Activated CD8-positive, alpha-beta memory T cell treated with anti-CD3 and anti-CD28 coated beads, Interleukin-2, amount 10 ng/mL, durations not matched to agents 7 days and 5 days (primary cell): ENCODE measurements around the gene PRR7. TPM values are rescaled to one million over a fixed set of nuclear protein-coding genes. Genes with fewer than 3 reads are reported as not detected.
A peak's percentile ranks its signal among the peaks of the same experiment; 100 is the strongest.

ENCODE experiments used
- ATAC-seq: fragments of 150-1000 bp; cut with Tn5 transposase; one replicate; pipeline ENCODE4 v1.10.0; 2021; ENCODE audit warnings: moderate library complexity
- CTCF ChIA-PET: fragments of 350-600 bp; sonication (Branson Sonifier 250); formaldehyde crosslinking; loops from one replicate; lab custom pipeline; 2021; ENCODE audit warnings: antibody characterized with exemption; lab: Charles Lee
- DNase-seq: peaks from one replicate; pipeline ENCODE4 v3.0.0-alpha.2; 2020
- H3K27ac Mint-ChIP-seq: one replicate; pipeline ENCODE4 v1.8.0; 2021; ENCODE audit warnings: mild to moderate bottlenecking, mixed read lengths
- H3K27me3 Mint-ChIP-seq: one replicate; pipeline ENCODE4 v1.8.0; 2021; ENCODE audit warnings: mixed read lengths
- H3K36me3 Mint-ChIP-seq: one replicate; pipeline ENCODE4 v1.8.0; 2021; ENCODE audit warnings: mild to moderate bottlenecking, mixed read lengths
- H3K4me1 Mint-ChIP-seq: one replicate; pipeline ENCODE4 v1.8.0; 2021; ENCODE audit warnings: mixed read lengths
- H3K4me3 Mint-ChIP-seq: one replicate; pipeline ENCODE4 v1.8.0; 2021; ENCODE audit warnings: mild to moderate bottlenecking, moderate library complexity, mixed read lengths
- H3K9me3 Mint-ChIP-seq: one replicate; pipeline ENCODE4 v1.8.0; 2022; ENCODE audit warnings: low read depth, mixed read lengths
- total RNA-seq, 2 experiments: library from RNA; stranded (reverse); gene quantifications; one replicate each; pipeline ENCODE4 v1.2.3, GENCODE V29; 2021

Gene PRR7
- total RNA-seq, 2 experiments from 2014 or later, result 3.1 to 5.3 TPM

GRCh38 chr5:177452688-177453638 is 6.3 kb downstream of the PRR7 start:
- ATAC-seq (no peak), DNase-seq (no peak)
- CTCF ChIA-PET, result interaction anchor here (1.2 to 25.5 kb wide), 18 partner anchors 9 to 339 kb away, joined by 3 to 717 read pairs (median 15); partner anchors contain the start of genes F12, GRK6, LMAN2 and MXD3
- peaks cover 1% of the 10 kb centered on the region for H3K36me3 Mint-ChIP-seq
- H3K4me3 Mint-ChIP-seq, result no peak overlapping the region
- H3K9me3 Mint-ChIP-seq, result no peaks in the 10 kb centered on the region
- H3K27me3 Mint-ChIP-seq, result peaks cover 12% of the 10 kb centered on the region
- peaks cover 24% of the 10 kb centered on the region for H3K4me1 Mint-ChIP-seq
- no peak overlapping the region for H3K27ac Mint-ChIP-seq

DNA sequence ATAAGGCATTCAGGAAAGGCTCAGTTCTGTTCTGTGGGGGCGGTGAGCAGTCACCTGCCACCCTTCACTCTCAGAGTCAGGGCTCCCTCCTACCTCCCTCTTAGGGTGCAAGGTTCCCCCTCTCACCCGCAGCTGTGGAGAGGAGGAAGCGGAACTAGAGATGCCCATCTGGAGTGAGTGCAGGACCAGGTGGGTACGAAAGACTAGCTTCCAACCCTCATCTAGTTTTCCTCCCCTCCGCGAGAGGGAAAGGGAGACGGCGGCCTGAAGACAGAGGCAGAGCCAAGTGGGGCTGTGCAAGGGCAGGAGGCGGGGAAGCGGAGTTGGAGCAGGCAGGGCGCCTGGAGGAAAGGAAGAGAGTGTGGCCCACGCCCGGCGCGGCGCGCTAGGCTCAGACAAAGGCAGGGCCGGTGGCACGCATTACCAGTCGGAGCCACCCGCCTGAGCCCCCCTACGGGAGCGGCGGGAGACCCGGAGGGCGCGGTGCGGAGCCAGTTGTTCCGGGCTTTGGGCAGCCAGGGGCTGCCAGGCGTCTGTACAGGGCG is 7.3 kb downstream of the PRR7 start:
- H3K27ac Mint-ChIP-seq, result no peak overlapping the region
- peaks cover 5% of the 10 kb centered on the region for H3K27me3 Mint-ChIP-seq
- H3K4me1 Mint-ChIP-seq, result peaks cover 18% of the 10 kb centered on the region
- no peak for ATAC-seq
- peaks cover 1% of the 10 kb centered on the region for H3K36me3 Mint-ChIP-seq
- DNase-seq, result no peak
- CTCF ChIA-PET, result interaction anchor here (0.9 to 25.5 kb wide), 24 partner anchors 10 to 340 kb away, joined by 3 to 717 read pairs (median 13); partner anchors contain the start of genes DDX41, F12, GRK6 and LMAN2
- H3K4me3 Mint-ChIP-seq, result peak overlapping the region; percentile 64
- H3K9me3 Mint-ChIP-seq, result no peaks in the 10 kb centered on the region

- Mint-ChIP-seq H3K27me3 (peaks cover 5% of the 10 kb centered on the region), H3K4me1 (peaks cover 18% of the 10 kb centered on the region), H3K9me3 (no peaks in the 10 kb centered on the region), H3K27ac (no peak overlapping the region), H3K4me3 (peak overlapping the region; percentile 78), H3K36me3 (peaks cover 2% of the 10 kb centered on the region)
- ATAC-seq, result peak; percentile 60
- DNase-seq, result peak; percentile 93
- CTCF ChIA-PET, result interaction anchor here (0.9 to 25.5 kb wide), 35 partner anchors 9 to 340 kb away, joined by 3 to 717 read pairs (median 10); partner anchors contain the start of genes DDX41, F12, GRK6 and LMAN2
These were observed 7.9 kb downstream of the PRR7 start for GRCh38 chr5:177454397-177455035.

DNA sequence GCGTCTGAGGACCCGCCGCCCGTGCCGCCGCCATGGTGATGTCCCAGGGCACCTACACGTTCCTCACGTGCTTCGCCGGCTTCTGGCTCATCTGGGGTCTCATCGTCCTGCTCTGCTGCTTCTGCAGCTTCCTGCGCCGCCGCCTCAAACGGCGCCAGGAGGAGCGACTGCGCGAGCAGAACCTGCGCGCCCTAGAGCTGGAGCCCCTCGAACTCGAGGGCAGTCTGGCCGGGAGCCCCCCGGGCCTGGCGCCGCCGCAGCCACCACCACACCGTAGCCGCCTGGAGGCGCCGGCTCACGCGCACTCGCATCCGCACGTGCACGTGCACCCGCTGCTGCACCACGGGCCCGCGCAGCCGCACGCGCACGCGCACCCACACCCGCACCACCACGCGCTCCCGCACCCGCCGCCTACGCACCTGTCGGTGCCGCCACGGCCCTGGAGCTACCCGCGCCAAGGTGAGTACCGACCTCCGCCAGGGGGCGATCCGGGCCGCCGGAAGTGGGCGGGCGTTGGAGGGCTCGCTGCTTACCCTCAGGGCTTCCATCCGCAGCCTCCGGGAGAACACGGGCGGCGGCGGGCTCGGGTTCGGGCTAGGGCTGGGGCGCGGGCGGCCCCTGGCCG is 8.5 kb downstream of the PRR7 start:
- H3K9me3 Mint-ChIP-seq, result no peaks in the 10 kb centered on the region
- peaks cover 3% of the 10 kb centered on the region for H3K36me3 Mint-ChIP-seq
- H3K4me3 Mint-ChIP-seq, result peak overlapping the region; percentile 78
- peak; percentile 93 for DNase-seq
- ATAC-seq, result peak; percentile 69
- H3K27ac Mint-ChIP-seq, result peak overlapping the region; percentile 61
- CTCF ChIA-PET, result interaction anchor here (0.6 to 25.5 kb wide), 45 partner anchors 7 to 341 kb away, joined by 3 to 717 read pairs (median 7); partner anchors contain the start of genes DDX41, F12, GRK6 and LMAN2
- peaks cover 5% of the 10 kb centered on the region for H3K27me3 Mint-ChIP-seq
- H3K4me1 Mint-ChIP-seq, result peaks cover 18% of the 10 kb centered on the region

- H3K4me1 Mint-ChIP-seq, result peaks cover 18% of the 10 kb centered on the region
- peak; percentile 34 for ATAC-seq
- peak; percentile 96 for DNase-seq
- H3K27ac Mint-ChIP-seq, result peak overlapping the region; percentile 85
- peaks cover 3% of the 10 kb centered on the region for H3K36me3 Mint-ChIP-seq
- CTCF ChIA-PET, result interaction anchor here (0.6 to 25.5 kb wide), 40 partner anchors 8 to 342 kb away, joined by 3 to 717 read pairs (median 8); partner anchors contain the start of genes DBN1, DDX41, F12 and GRK6
- H3K9me3 Mint-ChIP-seq, result no peaks in the 10 kb centered on the region
- H3K4me3 Mint-ChIP-seq, result peak overlapping the region; percentile 78
- peaks cover 5% of the 10 kb centered on the region for H3K27me3 Mint-ChIP-seq
These were observed 9.3 kb downstream of the PRR7 start for GRCh38 chr5:177455661-177456590.

GRCh38 chr5:177456591-177456964 is 10.0 kb downstream of the PRR7 start:
- Mint-ChIP-seq H3K27ac (peak overlapping the region; percentile 85), H3K9me3 (no peaks in the 10 kb centered on the region)
- ATAC-seq, result no peak

GRCh38 chr5:177456976-177457851 is 10.6 kb downstream of the PRR7 start:
- peak; percentile 81 for DNase-seq
- CTCF ChIA-PET, result interaction anchor here (0.6 to 25.5 kb wide), 26 partner anchors 9 to 344 kb away, joined by 3 to 717 read pairs (median 6); partner anchors contain the start of genes DBN1, DOK3, F12 and LMAN2
- ATAC-seq, result peak; percentile 21
- H3K27me3 Mint-ChIP-seq, result peaks cover 5% of the 10 kb centered on the region
- H3K4me1 Mint-ChIP-seq, result peaks cover 29% of the 10 kb centered on the region
- H3K9me3 Mint-ChIP-seq, result no peaks in the 10 kb centered on the region
- peaks cover 7% of the 10 kb centered on the region for H3K36me3 Mint-ChIP-seq
- no peak overlapping the region for H3K4me3 Mint-ChIP-seq
- H3K27ac Mint-ChIP-seq, result peak overlapping the region; percentile 71

More at GRCh38 chr5:177456591-177456964, 10.0 kb downstream of the PRR7 start:
- Mint-ChIP-seq H3K36me3 (peaks cover 6% of the 10 kb centered on the region), H3K4me3 (no peak overlapping the region), H3K27me3 (peaks cover 5% of the 10 kb centered on the region), H3K4me1 (peaks cover 22% of the 10 kb centered on the region)
- no peak for DNase-seq
- CTCF ChIA-PET, result interaction anchor here (1.0 to 25.5 kb wide), 20 partner anchors 9 to 343 kb away, joined by 3 to 717 read pairs (median 8); partner anchors contain the start of genes DBN1, DOK3, F12 and LMAN2

- H3K27me3 Mint-ChIP-seq, result peaks cover 4% of the 10 kb centered on the region
- H3K36me3 Mint-ChIP-seq, result peaks cover 7% of the 10 kb centered on the region
- CTCF ChIA-PET, result interaction anchor here (0.6 to 25.5 kb wide), 20 partner anchors 8 to 344 kb away, joined by 3 to 717 read pairs (median 9); partner anchors contain the start of genes DBN1, F12, MXD3 and PDLIM7
- no peak overlapping the region for H3K4me3 Mint-ChIP-seq
- no peaks in the 10 kb centered on the region for H3K9me3 Mint-ChIP-seq
- H3K4me1 Mint-ChIP-seq, result peaks cover 37% of the 10 kb centered on the region
- DNase-seq (no peak), ATAC-seq (no peak)
- no peak overlapping the region for H3K27ac Mint-ChIP-seq
These were observed 11.5 kb downstream of the PRR7 start for GRCh38 chr5:177457852-177458681.

DNA sequence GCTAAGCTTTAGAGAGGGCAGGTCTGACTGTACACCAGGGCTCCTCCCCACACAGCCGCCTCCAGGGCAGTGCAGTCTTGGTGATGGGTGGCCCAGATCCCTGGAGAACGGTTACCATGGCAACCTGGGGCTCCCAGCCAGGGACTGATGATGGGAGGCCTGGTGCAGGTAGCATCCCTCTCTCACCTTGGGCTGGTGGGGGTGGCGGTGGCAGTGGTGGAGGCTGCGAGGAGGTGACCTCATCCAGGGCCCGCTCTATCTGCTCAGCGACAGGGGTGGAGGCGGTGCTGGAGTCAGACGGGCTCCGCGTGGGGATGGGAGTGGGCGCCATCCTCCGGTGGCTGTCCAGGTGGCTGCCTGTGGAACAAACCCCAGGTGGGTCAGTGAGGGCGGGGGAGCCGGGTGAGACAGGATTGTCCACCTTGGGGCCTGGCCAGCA is 12.3 kb downstream of the PRR7 start:
- CTCF ChIA-PET, result interaction anchor here (0.6 to 25.5 kb wide), 7 partner anchors 14 to 88 kb away, joined by 3 to 717 read pairs (median 35); partner anchors contain the start of genes DBN1, F12, PDLIM7 and PFN3
- ATAC-seq (no peak), DNase-seq (no peak)
- no peaks in the 10 kb centered on the region for H3K9me3 Mint-ChIP-seq
- H3K4me3 Mint-ChIP-seq, result no peak overlapping the region
- H3K4me1 Mint-ChIP-seq, result peaks cover 37% of the 10 kb centered on the region
- H3K27ac Mint-ChIP-seq, result no peak overlapping the region
- no peaks in the 10 kb centered on the region for H3K27me3 Mint-ChIP-seq
- H3K36me3 Mint-ChIP-seq, result peaks cover 7% of the 10 kb centered on the region

DNA sequence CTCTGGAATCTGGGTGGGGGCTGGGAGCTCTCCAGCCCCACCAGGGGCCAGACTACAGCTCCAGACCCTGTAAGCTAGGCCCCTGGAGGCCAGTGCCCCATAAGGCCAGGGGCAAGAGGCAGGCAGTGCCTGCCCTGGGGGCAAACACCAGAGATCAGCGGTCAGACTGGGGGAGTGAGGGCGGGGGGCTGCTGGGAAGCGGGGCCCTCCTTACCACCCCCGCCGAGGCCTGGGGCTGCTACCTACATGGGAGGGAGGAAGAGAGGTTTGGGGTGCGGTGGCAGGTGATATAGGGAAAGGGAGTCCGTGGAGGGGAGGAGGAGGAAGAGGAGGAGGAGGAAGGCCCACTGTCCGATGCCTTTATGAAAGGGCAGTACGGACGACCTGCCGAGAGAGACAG is 12.7 kb downstream of the PRR7 start:
- no peak for DNase-seq
- Mint-ChIP-seq H3K27ac (no peak overlapping the region), H3K27me3 (no peaks in the 10 kb centered on the region), H3K36me3 (peaks cover 7% of the 10 kb centered on the region), H3K4me1 (peaks cover 35% of the 10 kb centered on the region), H3K9me3 (no peaks in the 10 kb centered on the region), H3K4me3 (no peak overlapping the region)
- no peak for ATAC-seq
- CTCF ChIA-PET, result interaction anchor here (0.6 to 25.5 kb wide), 8 partner anchors 13 to 88 kb away, joined by 3 to 717 read pairs (median 24); partner anchors contain the start of genes DBN1, F12, PDLIM7 and PFN3
